H1 (cell line): Measurements from ENCODE around the gene HBEGF.

Experiments
- EZH2 ChIP-seq: fragments of 200-600 bp; sonication (generic); IDR thresholded peaks from 2 replicates; pipeline ENCODE4 v1.7.1; 2012; ENCODE audit warnings: low read depth, mild to moderate bottlenecking, moderate library complexity, low read length, inconsistent platforms; ENCODE audit not compliant: severe bottlenecking
- POLR2A ChIP-seq, 2 experiments: IDR thresholded peaks; 1 replicate in 1 of 2; 2 replicates in 1 of 2; pipeline ENCODE4 v1.6.1; 2011; ENCODE audit warnings: low read depth in 2 of 2, low read length in 2 of 2, mild to moderate bottlenecking in 2 of 2; ENCODE audit errors: control extremely low read depth in 1 of 2
- RFX5 ChIP-seq: IDR thresholded peaks from 2 replicates; pipeline ENCODE4 v1.6.1; 2011; ENCODE audit warnings: low read depth, low read length, improper control_type of control experiment, borderline replicate concordance
- ZNF274 ChIP-seq: IDR thresholded peaks from 2 replicates; pipeline ENCODE4 v1.7.0; 2012; ENCODE audit warnings: low read length, borderline replicate concordance; ENCODE audit errors: extremely low read depth
- TF ChIP-seq, protein P1 (sequence below), 3 experiments: IDR thresholded peaks; 1 replicate in 2 of 3; 2 replicates in 1 of 3; pipeline versions ENCODE4 v1.5.1 to v1.6.1; 2011; ENCODE audit warnings: low read length in 3 of 3, mild to moderate bottlenecking in 3 of 3, inconsistent platforms in 2 of 3, low read depth in 1 of 3, moderate library complexity in 1 of 3; ENCODE audit not compliant: insufficient read depth in 1 of 3; ENCODE audit errors: control extremely low read depth in 1 of 3

DNA sequence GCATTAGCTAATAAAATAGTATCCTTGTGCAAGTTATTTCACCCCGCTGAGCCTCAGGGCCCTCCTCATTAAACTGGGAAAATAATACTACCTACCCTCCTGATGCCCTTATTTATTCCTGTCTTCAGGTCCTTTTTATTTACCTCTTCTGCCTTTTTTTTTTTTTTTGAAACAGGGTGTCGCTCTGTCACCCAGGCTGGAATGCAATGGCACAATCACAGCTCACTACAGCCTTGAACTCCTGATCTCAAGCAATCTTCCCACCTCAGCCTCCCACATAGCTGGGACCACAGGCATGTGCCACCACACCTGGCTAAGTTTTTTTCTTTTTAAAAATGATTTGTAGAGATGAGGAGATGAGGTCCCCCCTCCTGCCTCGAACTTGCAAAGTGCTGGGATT, 20.9 kb downstream of the HBEGF start:
- TF ChIP-seq POLR2A (IDR thresholded peaks at IDR 0.05; ENCODE audit: control extremely low read depth in 1 of 2, low read depth in 2 of 2, low read length in 2 of 2), result no peak
- no peak for TF ChIP-seq ZNF274
- TF ChIP-seq RFX5, result no peak
- TF ChIP-seq, protein P1, sequence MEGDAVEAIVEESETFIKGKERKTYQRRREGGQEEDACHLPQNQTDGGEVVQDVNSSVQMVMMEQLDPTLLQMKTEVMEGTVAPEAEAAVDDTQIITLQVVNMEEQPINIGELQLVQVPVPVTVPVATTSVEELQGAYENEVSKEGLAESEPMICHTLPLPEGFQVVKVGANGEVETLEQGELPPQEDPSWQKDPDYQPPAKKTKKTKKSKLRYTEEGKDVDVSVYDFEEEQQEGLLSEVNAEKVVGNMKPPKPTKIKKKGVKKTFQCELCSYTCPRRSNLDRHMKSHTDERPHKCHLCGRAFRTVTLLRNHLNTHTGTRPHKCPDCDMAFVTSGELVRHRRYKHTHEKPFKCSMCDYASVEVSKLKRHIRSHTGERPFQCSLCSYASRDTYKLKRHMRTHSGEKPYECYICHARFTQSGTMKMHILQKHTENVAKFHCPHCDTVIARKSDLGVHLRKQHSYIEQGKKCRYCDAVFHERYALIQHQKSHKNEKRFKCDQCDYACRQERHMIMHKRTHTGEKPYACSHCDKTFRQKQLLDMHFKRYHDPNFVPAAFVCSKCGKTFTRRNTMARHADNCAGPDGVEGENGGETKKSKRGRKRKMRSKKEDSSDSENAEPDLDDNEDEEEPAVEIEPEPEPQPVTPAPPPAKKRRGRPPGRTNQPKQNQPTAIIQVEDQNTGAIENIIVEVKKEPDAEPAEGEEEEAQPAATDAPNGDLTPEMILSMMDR (IDR thresholded peaks at IDR 0.05; ENCODE audit: control extremely low read depth in 1 of 3, insufficient read depth in 1 of 3, low read depth in 1 of 3, low read length in 3 of 3), result no peak
- no peak for TF ChIP-seq EZH2
